Peyer's patch (tissue), 4 donors: ENCODE data around the gene ORAI2.

Experiments
- CTCF ChIP-seq, 6 experiments: fragments of 450-650 bp in 4 of 6; fragments of 200-600 bp in 2 of 6; sonication (generic) in 1 of 6; IDR thresholded peaks; one replicate each; pipeline ENCODE4 v1.5.1; 2017 to 2019; ENCODE audit warnings: antibody characterized with exemption in 6 of 6, mild to moderate bottlenecking in 3 of 6, moderate library complexity in 1 of 6
- POLR2A ChIP-seq, 2 donors: fragments of 450-650 bp; IDR thresholded peaks; one replicate each; pipeline ENCODE4 v1.5.1; 2017; ENCODE audit warnings: antibody characterized with exemption in 2 of 2, mild to moderate bottlenecking in 2 of 2, moderate library complexity in 2 of 2

GRCh38 chr7:102447311-102447710 lies 13.9 kb downstream of the ORAI2 start:
- no peak for TF ChIP-seq POLR2A (IDR thresholded peaks at IDR 0.05)
- TF ChIP-seq CTCF (IDR thresholded peaks at IDR 0.05) = no peak
